Gastroesophageal sphincter (tissue), 4 donors: ENCODE results near the gene PRMT1. TPM values are rescaled to one million over a fixed set of nuclear protein-coding genes. Genes with fewer than 3 reads are reported as not detected.

Source experiments
- ATAC-seq: fragments of 150-250 bp; one replicate; pipeline ENCODE4 v1.9.1; 2016; ENCODE audit warnings: mild to moderate bottlenecking, moderate library complexity
- H3K27ac ChIP-seq, 4 donors: fragments of 200-600 bp; sonication (generic) in 3 of 4; 1 replicate in 3 of 4; 2 replicates in 1 of 4; pipeline ENCODE4 v1.5.1; 2016 to 2019
- H3K27me3 ChIP-seq: fragments of 200-600 bp; sonication (generic); one replicate; pipeline ENCODE4 v1.5.1; 2019
- H3K36me3 ChIP-seq, 2 donors: fragments of 200-600 bp; sonication (generic); one replicate each; pipeline ENCODE4 v1.5.1; 2019; ENCODE audit warnings: control low read depth in 1 of 2
- H3K4me1 ChIP-seq, 3 donors: fragments of 200-600 bp; sonication (generic); 1 replicate in 2 of 3; 2 replicates in 1 of 3; pipeline ENCODE4 v1.5.1; 2016 to 2019; ENCODE audit warnings: control low read depth in 2 of 3
- H3K4me3 ChIP-seq, 2 donors: fragments of 200-600 bp; sonication (generic); one replicate each; pipeline ENCODE4 v1.5.1; 2019; ENCODE audit warnings: mild to moderate bottlenecking in 1 of 2, moderate library complexity in 1 of 2
- H3K9me3 ChIP-seq, 3 donors: fragments of 200-600 bp; sonication (generic); one replicate each; pipeline ENCODE4 v1.5.1; 2017 to 2019; ENCODE audit warnings: control low read depth in 2 of 3
- CTCF ChIP-seq, 4 experiments: fragments of 200-600 bp in 2 of 4; fragments of 450-650 bp in 2 of 4; sonication (generic) in 1 of 4; IDR thresholded peaks; one replicate each; pipeline ENCODE4 v1.5.1; 2017 to 2019; ENCODE audit warnings: antibody characterized with exemption in 4 of 4, mild to moderate bottlenecking in 2 of 4, moderate library complexity in 2 of 4
- EP300 ChIP-seq: sonication (generic); formaldehyde crosslinking; IDR thresholded peaks from one replicate; pipeline ENCODE4 v1.6.1; 2017; ENCODE audit warnings: antibody characterized with exemption, mild to moderate bottlenecking
- POLR2A ChIP-seq, 2 donors: fragments of 450-650 bp; IDR thresholded peaks; one replicate each; pipeline ENCODE4 v1.6.1; 2017; ENCODE audit warnings: antibody characterized with exemption in 2 of 2, mild to moderate bottlenecking in 2 of 2, moderate library complexity in 1 of 2
- POLR2AphosphoS5 ChIP-seq: sonication (generic); formaldehyde crosslinking; IDR thresholded peaks from one replicate; pipeline ENCODE4 v1.6.1; 2017; ENCODE audit warnings: antibody characterized with exemption
- WGBS, 2 donors: methylation state at CpG; one replicate each; pipeline ENCODE4 v1.1.5; 2018; ENCODE audit warnings: low coverage in 1 of 2; 5-methylcytosine and 5-hydroxymethylcytosine counted together
- total RNA-seq, 4 donors: library from RNA; depleted of rRNA; stranded (reverse); fragments of >200 nt; gene quantifications; one replicate each; pipeline ENCODE4 v1.1.0, GENCODE V29; 2016

The PRMT1 gene
- total RNA-seq, 4 donors from 2014 or later: 137 to 152 (median 146) TPM

- TF ChIP-seq CTCF (IDR thresholded peaks at IDR 0.05) (no peak), EP300 (no peak), POLR2AphosphoS5 (no peak), POLR2A (IDR thresholded peaks at IDR 0.05) (no peak)
- peaks cover 0 to 64% of the 10 kb centered on the region in 2 donors for H3K36me3 ChIP-seq
These were observed 5.2 kb downstream of the PRMT1 start for GRCh38 chr19:49682274-49682673.

GRCh38 chr19:49683814-49684250, 6.8 kb downstream of the PRMT1 start:
- H3K4me3 ChIP-seq: no peak overlapping the region
- peaks cover 0 to 34% (median 12%) of the 10 kb centered on the region in 3 donors for H3K4me1 ChIP-seq
- WGBS, 2 donors: 92% methylated on average over 10 of the region's 18 CpGs; no CpG with 5 or more reads in 1 of the 2 donors
- peaks cover 0 to 79% of the 10 kb centered on the region in 2 donors for H3K36me3 ChIP-seq
- H3K27ac ChIP-seq: no peak overlapping the region
- TF ChIP-seq EP300 (no peak), POLR2AphosphoS5 (no peak), POLR2A (IDR thresholded peaks at IDR 0.05) (no peak), CTCF (IDR thresholded peaks at IDR 0.05) (no peak)
- no peaks in the 10 kb centered on the region for H3K9me3 ChIP-seq
- peaks cover 3% of the 10 kb centered on the region for H3K27me3 ChIP-seq
- ATAC-seq: no peak

More at GRCh38 chr19:49682274-49682673, 5.2 kb downstream of the PRMT1 start:
- 81 to 89% methylated on average over 3 to 6 of the region's 8 CpGs for WGBS, 2 donors
- no peak for ATAC-seq
- Histone ChIP-seq H3K9me3 (no peaks in the 10 kb centered on the region), H3K4me3 (no peak overlapping the region), H3K4me1 (peaks cover 0 to 46% (median 19%) of the 10 kb centered on the region in 3 donors), H3K27ac (no peak overlapping the region), H3K27me3 (no peaks in the 10 kb centered on the region)

GRCh38 chr19:49684251-49684982, 7.3 kb downstream of the PRMT1 start:
- TF ChIP-seq POLR2A (IDR thresholded peaks at IDR 0.05) (no peak), CTCF (IDR thresholded peaks at IDR 0.05) (peak in 3 of 4 experiments; percentile 16 to 32 (median 24))
- no peak for ATAC-seq
- peaks cover 0 to 79% of the 10 kb centered on the region in 2 donors for H3K36me3 ChIP-seq
- no peak overlapping the region for H3K27ac ChIP-seq
- H3K9me3 ChIP-seq: no peaks in the 10 kb centered on the region
- peaks cover 9% of the 10 kb centered on the region for H3K27me3 ChIP-seq
- H3K4me1 ChIP-seq: peaks cover 0 to 34% (median 12%) of the 10 kb centered on the region in 3 donors
- WGBS, 2 donors: 52 to 64% methylated on average over 3 to 15 of the region's 35 CpGs
- no peak overlapping the region for H3K4me3 ChIP-seq

GRCh38 chr19:49684983-49685553, 8.0 kb downstream of the PRMT1 start:
- H3K27me3 ChIP-seq: peaks cover 16% of the 10 kb centered on the region
- H3K36me3 ChIP-seq: peaks cover 0 to 79% of the 10 kb centered on the region in 2 donors
- no peak overlapping the region for H3K4me3 ChIP-seq
- H3K4me1 ChIP-seq: peaks cover 0 to 34% (median 16%) of the 10 kb centered on the region in 3 donors
- 83 to 90% methylated on average over 1 to 9 of the region's 13 CpGs for WGBS, 2 donors
- no peaks in the 10 kb centered on the region for H3K9me3 ChIP-seq
- no peak overlapping the region for H3K27ac ChIP-seq
- no peak for ATAC-seq
- no peak for TF ChIP-seq EP300
- no peak for TF ChIP-seq POLR2AphosphoS5
- no peak for TF ChIP-seq POLR2A (IDR thresholded peaks at IDR 0.05)
- TF ChIP-seq CTCF (IDR thresholded peaks at IDR 0.05): no peak
